ENCODE data around the gene TM7SF2. TPM values are rescaled to one million over a fixed set of nuclear protein-coding genes. Genes with fewer than 3 reads are reported as not detected.

Gene TM7SF2
- total RNA-seq, 1 experiment from 2014 or later, result 63.8 TPM

- Mint-ChIP-seq H3K9me3 (no peaks in the 10 kb centered on the region), H3K27me3 (ENCODE audit: low read depth) (peaks cover 7% of the 10 kb centered on the region), H3K27ac (no peak overlapping the region), H3K4me1 (peaks cover 2% of the 10 kb centered on the region), H3K4me3 (no peak overlapping the region), H3K36me3 (no peaks in the 10 kb centered on the region)
- no peak for TF ChIP-seq KAT7 (CRISPR knock-in tag; IDR thresholded peaks at IDR 0.05; ENCODE audit: borderline replicate concordance)
- TF ChIP-seq RORB (CRISPR knock-in tag; IDR thresholded peaks at IDR 0.05), result no peak
- TF ChIP-seq SMAD3 (CRISPR knock-in tag; IDR thresholded peaks at IDR 0.05; ENCODE audit: borderline replicate concordance), result no peak
- TF ChIP-seq ESRRA (CRISPR knock-in tag; IDR thresholded peaks at IDR 0.05; ENCODE audit: borderline replicate concordance), result no peak
- no peak for TF ChIP-seq NFATC4 (CRISPR knock-in tag; IDR thresholded peaks at IDR 0.05)
- no peak for TF ChIP-seq NFYB (CRISPR knock-in tag; conservative IDR thresholded peaks at IDR 0.05; ENCODE audit: low read depth)
- no peak for TF ChIP-seq SOX15 (CRISPR knock-in tag; IDR thresholded peaks at IDR 0.05)
- no peak for TF ChIP-seq ZNF532 (CRISPR knock-in tag; IDR thresholded peaks at IDR 0.05; ENCODE audit: borderline replicate concordance)
- TF ChIP-seq STAT6 (CRISPR knock-in tag; conservative IDR thresholded peaks at IDR 0.05; ENCODE audit: low read depth), result no peak
- TF ChIP-seq USF2 (CRISPR knock-in tag; IDR thresholded peaks at IDR 0.05), result no peak
- TF ChIP-seq EMX1 (CRISPR knock-in tag; IDR thresholded peaks at IDR 0.05), result no peak
- TF ChIP-seq, protein P1, sequence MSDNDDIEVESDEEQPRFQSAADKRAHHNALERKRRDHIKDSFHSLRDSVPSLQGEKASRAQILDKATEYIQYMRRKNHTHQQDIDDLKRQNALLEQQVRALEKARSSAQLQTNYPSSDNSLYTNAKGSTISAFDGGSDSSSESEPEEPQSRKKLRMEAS (CRISPR knock-in tag; IDR thresholded peaks at IDR 0.05), result no peak
- DNase-seq (ENCODE audit: low spot score), result no peak
- POLR2A ChIA-PET, result no interaction called here
- CTCF ChIA-PET, result no interaction called here
- ATAC-seq, result no peak
These were observed 49.0 kb downstream of the TM7SF2 start for GRCh38 chr11:65160643-65161042.

- Mint-ChIP-seq H3K4me3 (no peak overlapping the region), H3K9me3 (no peaks in the 10 kb centered on the region), H3K27me3 (ENCODE audit: low read depth) (peaks cover 4% of the 10 kb centered on the region; the same call in 1 of the 2 replicates), H3K27ac (no peak overlapping the region), H3K36me3 (no peaks in the 10 kb centered on the region), H3K4me1 (peaks cover 9% of the 10 kb centered on the region)
- ChIA-PET CTCF (interaction anchor here (0.8 kb wide), 1 partner anchor 18 kb away, joined by 3 read pairs; the partner anchor contains the start of gene CAPN1), POLR2A (no interaction called here)
- TF ChIP-seq CDX4 (CRISPR knock-in tag; IDR thresholded peaks at IDR 0.05; ENCODE audit: borderline replicate concordance) (no peak), GRHL2 (CRISPR knock-in tag; IDR thresholded peaks at IDR 0.05; ENCODE audit: insufficient replicate concordance, severe bottlenecking) (no peak), TCF7 (CRISPR knock-in tag; IDR thresholded peaks at IDR 0.05; ENCODE audit: low read depth) (no peak), ZNF532 (CRISPR knock-in tag; IDR thresholded peaks at IDR 0.05; ENCODE audit: borderline replicate concordance) (no peak), ATF1 (CRISPR knock-in tag; IDR thresholded peaks at IDR 0.05) (no peak), JUN (CRISPR knock-in tag; IDR thresholded peaks at IDR 0.05) (no peak), SMAD4 (CRISPR knock-in tag; IDR thresholded peaks at IDR 0.05) (no peak)
- DNase-seq (ENCODE audit: low spot score) (no peak), ATAC-seq (no peak)
These were observed 52.0 kb downstream of the TM7SF2 start for GRCh38 chr11:65163684-65164083.
